Subcutaneous adipose tissue (tissue), 4 donors: Measurements from ENCODE around the gene CACNA1A. TPM values are rescaled to one million over a fixed set of nuclear protein-coding genes. Genes with fewer than 3 reads are reported as not detected.

ENCODE experiments used
- total RNA-seq, 4 donors: library from RNA; depleted of rRNA; stranded (reverse); fragments of >200 nt; gene quantifications; one replicate each; pipeline ENCODE4 v1.1.0, GENCODE V29; 2016
- TF ChIP-seq, protein P1 (sequence below): fragments of 450-650 bp; IDR thresholded peaks from one replicate; pipeline ENCODE4 v1.5.1; 2016; ENCODE audit warnings: low read depth, mild to moderate bottlenecking, control low read depth, antibody characterized with exemption, moderate library complexity

Gene CACNA1A
- total RNA-seq, 4 donors from 2014 or later: 0.44 to 3.9 (median 1.2) TPM

DNA sequence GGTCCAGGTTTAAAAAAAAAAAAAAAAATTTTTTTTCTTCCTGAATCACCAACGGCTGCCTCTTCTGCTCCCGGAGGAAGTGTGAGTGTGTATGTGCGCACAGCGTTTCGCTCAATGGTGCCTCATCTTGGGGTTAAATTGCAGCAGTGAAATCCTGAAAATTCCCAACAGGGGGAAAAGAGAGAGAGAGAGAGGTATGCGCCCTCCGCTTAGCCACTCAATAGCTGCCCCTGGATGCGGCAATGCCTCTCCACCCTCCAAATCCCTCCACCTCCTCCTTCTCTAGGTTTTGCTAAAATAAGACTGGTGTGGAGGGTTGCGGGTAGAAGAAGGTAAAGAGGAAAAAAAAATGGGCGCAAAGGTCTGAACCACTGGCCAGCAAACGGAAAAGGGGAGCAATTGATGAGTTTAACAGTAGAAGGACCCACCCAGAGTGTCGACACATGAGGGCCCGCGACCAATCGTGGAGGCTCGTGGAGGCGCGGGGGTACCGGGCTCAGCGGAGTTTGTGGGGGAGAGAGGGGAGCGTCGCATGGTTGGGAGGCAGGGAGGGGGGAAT is 853 bp upstream of the CACNA1A start:
- TF ChIP-seq, protein P1, sequence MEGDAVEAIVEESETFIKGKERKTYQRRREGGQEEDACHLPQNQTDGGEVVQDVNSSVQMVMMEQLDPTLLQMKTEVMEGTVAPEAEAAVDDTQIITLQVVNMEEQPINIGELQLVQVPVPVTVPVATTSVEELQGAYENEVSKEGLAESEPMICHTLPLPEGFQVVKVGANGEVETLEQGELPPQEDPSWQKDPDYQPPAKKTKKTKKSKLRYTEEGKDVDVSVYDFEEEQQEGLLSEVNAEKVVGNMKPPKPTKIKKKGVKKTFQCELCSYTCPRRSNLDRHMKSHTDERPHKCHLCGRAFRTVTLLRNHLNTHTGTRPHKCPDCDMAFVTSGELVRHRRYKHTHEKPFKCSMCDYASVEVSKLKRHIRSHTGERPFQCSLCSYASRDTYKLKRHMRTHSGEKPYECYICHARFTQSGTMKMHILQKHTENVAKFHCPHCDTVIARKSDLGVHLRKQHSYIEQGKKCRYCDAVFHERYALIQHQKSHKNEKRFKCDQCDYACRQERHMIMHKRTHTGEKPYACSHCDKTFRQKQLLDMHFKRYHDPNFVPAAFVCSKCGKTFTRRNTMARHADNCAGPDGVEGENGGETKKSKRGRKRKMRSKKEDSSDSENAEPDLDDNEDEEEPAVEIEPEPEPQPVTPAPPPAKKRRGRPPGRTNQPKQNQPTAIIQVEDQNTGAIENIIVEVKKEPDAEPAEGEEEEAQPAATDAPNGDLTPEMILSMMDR: no peak

DNA sequence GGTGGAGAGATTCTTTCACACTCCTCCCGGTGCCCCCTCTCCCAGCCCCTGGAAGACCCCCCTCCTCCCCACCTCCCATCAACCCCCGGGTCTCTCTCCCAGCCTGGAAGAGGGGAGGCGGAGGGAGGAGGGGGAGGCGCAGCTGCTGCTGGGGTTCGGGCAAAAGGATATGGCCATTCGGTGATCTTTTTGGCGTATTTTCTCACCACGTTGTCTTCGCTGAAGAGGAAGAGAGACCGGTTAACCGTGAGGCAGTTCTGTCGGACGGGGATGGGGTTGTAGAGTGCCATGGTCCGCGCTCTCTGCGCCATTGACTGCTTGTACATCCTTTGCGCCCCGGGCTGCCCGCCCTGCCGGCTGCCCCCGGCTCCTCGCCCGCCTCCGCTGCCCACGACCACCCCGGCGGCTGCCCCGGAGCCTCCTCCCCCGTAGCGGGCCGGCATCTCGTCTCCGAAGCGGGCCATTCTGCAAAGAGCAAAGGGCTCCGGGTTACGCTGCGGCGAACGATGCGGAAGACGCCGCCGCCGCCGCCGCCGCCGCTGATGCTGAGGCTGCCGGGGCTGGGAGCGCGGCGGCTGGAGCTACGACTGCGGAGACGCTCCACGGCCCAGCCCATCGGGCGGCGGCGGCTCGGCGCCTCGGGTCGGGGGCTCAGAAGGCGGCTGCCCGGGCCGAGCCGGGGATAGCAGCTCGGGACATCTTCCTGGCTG is 363 bp downstream of the CACNA1A start:
- TF ChIP-seq, protein P1: no peak

DNA sequence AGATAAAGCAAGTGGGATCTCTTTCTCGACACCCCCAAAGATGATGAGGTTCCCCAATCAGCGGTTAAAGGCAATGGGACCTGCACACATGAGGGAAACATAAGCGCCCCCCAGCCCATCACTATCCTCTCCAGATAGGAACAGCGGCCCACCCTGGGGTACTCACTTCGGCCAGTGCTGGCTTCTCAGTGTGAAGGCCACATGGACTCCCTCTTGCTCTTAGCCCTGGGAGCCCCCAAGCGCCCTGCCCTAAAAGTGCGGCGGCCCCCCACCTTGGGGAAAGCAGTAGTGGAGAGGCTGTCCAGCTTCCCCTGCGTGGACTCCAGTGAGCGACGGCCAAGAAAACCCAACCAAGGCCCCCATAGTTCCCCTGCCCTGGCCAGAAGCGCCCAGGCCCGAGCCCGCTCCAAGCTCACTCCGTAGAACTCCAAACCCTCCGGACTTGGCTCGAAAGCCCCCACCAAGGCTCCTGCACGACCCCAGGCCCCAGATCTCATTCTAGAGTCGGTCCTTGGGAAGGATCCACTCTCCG is 1.0 kb downstream of the CACNA1A start:
- TF ChIP-seq, protein P1: no peak

DNA sequence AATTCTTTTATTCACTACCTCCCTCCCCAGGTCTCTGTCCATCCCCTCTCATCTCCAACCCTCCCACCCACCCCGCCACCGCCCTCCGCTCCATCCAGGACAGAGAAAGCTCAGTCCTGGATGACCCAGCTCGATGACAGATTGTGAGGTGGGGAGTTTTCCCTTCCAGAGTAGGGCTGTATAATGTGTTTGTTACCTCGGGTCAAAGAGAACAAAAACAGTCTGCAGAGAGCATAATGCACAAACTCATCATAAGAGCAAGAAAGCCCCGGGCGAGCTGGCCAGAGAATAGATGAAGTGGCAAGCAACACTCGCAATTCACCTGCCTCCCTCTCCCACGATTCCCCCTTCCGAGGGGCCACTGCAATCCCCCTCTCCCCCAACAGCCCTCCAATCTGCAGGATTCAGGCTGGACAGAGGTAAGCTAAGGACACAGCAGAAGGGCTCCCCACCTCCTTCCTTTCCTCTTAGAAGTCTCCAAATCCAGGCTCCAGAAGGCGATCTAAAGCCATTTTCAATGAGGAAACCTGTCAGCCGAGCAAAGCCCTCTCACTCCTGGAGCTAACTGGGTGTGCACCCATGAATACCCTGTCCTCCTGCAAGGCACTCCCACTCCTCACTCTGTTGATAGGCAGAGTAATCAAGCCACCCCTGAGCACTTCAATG is 2.6 kb downstream of the CACNA1A start:
- TF ChIP-seq, protein P1: no peak

DNA sequence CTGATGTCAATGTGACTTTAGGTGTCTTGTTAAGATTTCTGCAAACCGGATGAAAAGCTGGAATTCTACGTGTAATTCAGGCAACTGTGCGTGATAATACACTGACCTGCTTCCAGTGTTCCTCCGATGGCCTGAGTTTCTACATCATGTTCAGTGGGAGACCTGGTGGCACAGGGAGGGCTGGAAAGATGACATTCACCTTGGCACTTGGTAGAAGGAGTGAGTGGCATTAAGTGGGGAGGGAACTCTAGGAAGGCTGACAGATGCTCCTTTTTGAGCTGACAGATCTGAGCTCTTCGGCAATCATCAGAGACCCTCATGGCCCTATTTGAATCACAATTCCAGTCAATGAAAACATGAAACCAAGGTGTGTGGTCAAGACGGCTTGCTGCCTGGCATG is 4.0 kb downstream of the CACNA1A start:
- TF ChIP-seq, protein P1: no peak

DNA sequence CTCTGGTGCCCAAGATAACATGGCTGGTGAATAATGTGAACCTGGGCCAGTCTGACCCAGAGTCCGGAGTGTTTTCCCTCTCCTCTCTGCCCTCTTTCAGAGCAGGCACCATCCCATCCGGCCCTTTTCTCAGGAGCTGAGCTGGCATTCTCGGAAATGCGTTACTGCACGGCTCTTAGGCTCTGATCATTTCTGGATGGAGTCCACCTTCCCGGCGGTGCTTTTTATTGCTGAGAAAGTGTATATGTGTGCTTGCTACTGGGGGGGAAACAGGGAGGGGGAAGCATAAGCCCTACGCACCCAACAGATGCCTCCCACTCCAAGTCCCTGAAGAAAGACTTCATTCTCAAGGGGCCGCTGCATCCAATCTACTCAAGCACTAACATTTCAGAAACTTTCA is 6.6 kb downstream of the CACNA1A start:
- TF ChIP-seq, protein P1: no peak
